Raji (cell line): Measurements from ENCODE around the gene FBXW5.

Source experiments
- POLR2A ChIP-seq: IDR thresholded peaks from 2 replicates; pipeline ENCODE4 v1.6.1; 2011; ENCODE audit warnings: low read depth, low read length, control low read depth; ENCODE audit not compliant: insufficient read depth

Gene FBXW5

DNA sequence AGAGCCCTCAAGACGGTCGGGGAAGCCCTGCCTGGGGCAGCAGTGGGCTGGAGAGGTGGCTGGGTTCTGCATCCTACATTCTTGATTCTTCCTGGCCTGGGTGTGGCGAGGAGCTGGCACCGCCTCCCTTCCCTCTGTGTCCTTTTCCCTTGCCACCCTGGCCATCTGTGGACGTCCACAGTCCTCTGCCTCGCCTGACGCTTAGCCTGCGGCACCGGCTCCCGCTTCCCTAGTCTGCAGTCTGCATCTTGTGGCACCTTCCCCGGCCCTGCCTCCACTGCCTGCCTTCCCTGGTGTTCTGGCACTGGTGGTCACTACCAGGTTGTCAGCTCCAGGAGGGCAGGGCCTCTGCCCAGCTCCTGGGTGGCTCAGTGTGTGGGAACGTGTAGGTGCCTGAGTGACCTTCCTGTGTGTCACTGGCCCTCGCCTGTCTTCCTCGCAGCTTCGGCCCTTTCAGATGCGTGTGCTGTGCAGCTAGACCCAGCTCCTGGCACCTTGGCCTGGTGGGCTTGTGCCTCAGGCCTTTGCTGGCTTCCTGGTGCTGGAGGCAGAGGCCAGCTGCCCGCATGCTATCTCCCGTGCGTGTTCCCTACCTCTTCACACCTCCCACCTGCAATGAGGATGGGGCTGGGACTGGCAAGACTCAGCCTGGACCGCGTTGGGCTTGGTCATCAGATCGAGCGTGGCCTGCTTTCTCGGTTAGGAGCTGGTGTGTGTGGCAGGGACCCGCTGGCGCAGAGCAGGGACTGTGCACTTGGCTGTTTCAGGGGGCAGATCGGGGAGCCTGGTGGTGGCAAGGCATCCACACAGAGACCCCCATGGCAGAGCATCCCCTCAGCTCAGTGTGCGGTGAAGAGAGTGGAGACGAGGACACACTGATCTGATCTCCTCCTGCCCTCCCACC, 37.3 kb downstream of the FBXW5 start:
- TF ChIP-seq POLR2A: no peak

GRCh38 chr9:136906266-136906665, 38.3 kb downstream of the FBXW5 start:
- no peak for TF ChIP-seq POLR2A

GRCh38 chr9:136903041-136903554, 41.4 kb downstream of the FBXW5 start:
- TF ChIP-seq POLR2A: no peak

- no peak for TF ChIP-seq POLR2A
Observed at GRCh38 chr9:136902259-136902821, 42.2 kb downstream of the FBXW5 start.

GRCh38 chr9:136901516-136902258, 42.9 kb downstream of the FBXW5 start:
- no peak for TF ChIP-seq POLR2A

DNA sequence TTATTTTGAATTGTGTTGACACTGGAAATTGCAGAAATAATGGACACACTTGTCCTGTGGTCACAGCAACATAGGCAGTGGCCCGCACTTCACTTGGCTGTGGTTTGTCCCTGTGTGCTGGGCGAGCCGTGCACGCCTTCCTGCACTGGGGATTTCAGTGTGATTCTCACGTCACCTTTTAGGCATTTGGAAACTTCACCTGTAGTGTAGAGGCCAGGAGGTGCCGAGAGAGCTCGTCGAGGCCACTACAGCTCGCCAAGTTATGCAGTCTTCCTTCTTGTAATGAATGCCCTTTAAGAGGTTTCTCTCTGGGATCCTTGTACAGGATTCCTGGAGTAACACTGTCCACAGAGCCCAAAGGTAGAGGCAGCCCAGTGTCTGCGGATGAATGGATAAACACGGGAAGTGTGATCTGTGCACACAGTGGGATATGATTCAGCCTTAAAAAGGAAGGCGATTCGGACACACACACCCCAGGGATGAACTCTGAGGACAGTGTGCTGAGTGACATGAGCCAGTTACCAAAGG, 43.5 kb downstream of the FBXW5 start:
- TF ChIP-seq POLR2A: no peak

DNA sequence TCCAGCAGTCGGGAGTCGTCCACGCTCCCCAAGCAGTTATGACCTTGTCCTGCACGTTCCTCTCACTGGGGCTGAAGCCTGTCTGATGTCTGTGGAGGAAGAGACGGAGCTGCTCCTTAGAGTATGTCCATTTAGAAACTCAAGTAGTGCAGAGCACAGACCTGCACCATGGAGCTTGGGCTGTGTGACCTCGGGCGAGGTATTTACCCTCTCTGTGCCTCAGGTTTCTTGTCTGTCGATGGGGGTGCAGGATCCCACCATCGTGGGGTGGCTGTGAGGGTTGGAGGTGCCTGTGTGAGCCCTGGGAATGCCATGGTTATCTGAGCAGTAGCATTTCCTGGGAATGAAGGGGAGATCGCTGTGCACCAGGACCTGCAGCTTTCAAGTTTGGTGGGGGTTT, 44.0 kb downstream of the FBXW5 start:
- TF ChIP-seq POLR2A: no peak

GRCh38 chr9:136899196-136899595, 45.3 kb downstream of the FBXW5 start:
- TF ChIP-seq POLR2A: no peak

DNA sequence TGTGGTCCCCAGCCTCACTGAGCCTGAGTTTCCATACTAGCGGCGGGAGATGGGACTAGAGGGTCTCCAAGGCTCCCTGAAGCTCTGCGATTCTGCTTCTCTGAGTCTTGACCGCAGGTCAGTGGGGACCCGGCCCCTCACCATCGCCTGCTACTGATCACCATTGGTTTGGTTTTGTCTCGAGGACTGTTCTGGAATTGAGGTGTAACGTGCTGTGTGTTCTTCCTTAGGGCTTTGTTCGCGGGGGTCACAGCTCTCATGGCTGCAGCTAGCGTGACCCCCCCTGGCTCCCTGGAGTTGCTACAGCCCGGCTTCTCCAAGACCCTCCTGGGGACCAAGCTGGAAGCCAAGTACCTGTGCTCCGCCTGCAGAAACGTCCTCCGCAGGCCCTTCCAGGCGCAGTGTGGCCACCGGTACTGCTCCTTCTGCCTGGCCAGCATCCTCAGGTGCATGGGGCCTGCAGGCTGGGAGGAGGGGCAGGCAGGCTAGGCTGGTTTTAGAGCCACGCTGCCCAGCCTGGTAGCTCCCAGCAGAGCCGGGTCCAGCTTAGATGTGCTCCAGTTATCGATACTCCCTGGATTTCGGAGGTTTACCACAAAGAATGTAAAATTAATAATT, 45.9 kb downstream of the FBXW5 start:
- no peak for TF ChIP-seq POLR2A

GRCh38 chr9:136896027-136896426, 48.5 kb downstream of the FBXW5 start:
- no peak for TF ChIP-seq POLR2A

DNA sequence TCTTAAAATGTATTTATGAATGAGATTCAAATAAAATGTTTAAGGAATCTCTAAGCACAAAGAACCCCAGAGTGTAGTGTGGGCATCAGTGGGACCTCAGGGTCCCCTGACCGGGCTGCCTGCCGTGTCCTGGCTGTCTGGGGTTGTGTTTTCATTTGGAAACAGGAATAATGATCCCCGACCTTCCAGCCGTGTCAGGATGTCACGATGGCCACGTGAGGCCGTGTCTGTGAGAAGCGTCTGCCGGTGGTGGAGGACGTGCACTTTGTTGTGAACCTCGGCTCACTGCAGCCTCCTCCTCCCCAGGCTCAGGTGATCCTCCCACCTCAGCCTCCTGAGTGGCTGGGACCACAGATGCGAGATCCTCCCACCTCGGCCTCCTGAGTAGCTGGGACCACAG, 53.9 kb downstream of the FBXW5 start:
- no peak for TF ChIP-seq POLR2A
